Measurements from ENCODE around the gene SCLT1. TPM values are rescaled to one million over a fixed set of nuclear protein-coding genes. Genes with fewer than 3 reads are reported as not detected.

Gene SCLT1
- total and polyA plus RNA-seq, 2 of the 8 experiments (the other 6 are each of a cell fraction or from before 2014, with no cell fraction given) = 4.8 to 13.1 TPM

- no peak for TF ChIP-seq YY1 (IDR thresholded peaks at IDR 0.05; ENCODE audit: low read depth, low read length)
- no peak for TF ChIP-seq GABPA (IDR thresholded peaks at IDR 0.05; ENCODE audit: borderline replicate concordance, insufficient read depth, low read length)
- no peak for TF ChIP-seq BCL11A (IDR thresholded peaks at IDR 0.05; ENCODE audit: low read depth in 2 of 2, low read length in 2 of 2)
- TF ChIP-seq POLR2AphosphoS5 (IDR thresholded peaks at IDR 0.05; ENCODE audit: low read depth, low read length) = no peak
Observed at GRCh38 chr4:128951316-128951715, 142.0 kb downstream of the SCLT1 start (continued).

All from H1 (cell line).